Caki2 (cell line): ENCODE measurements around the gene RELL2. TPM values are rescaled to one million over a fixed set of nuclear protein-coding genes. Genes with fewer than 3 reads are reported as not detected.

Experiments
- DNase-seq: peaks from one replicate; pipeline ENCODE4 v3.0.0-alpha.2; 2015; ENCODE audit warnings: low read depth
- in situ Hi-C: cut with HindIII; loops from 2 replicates; pipeline ENCODE4 v1.10.0; 2016; ENCODE audit warnings: low sequenced_read_pairs, low pct_unique_long_range_greater_than_20kb, mixed read lengths
- total RNA-seq: library from RNA; depleted of rRNA; stranded (reverse); fragments of >200 nt; shearing (Covaris generic); gene quantifications from 2 replicates; pipeline ENCODE4 v1.2.3, GENCODE V29; 2014; ENCODE audit warnings: low replicate concordance

Gene RELL2
- total RNA-seq, 1 experiment from 2014 or later, result 2.6 TPM

DNA sequence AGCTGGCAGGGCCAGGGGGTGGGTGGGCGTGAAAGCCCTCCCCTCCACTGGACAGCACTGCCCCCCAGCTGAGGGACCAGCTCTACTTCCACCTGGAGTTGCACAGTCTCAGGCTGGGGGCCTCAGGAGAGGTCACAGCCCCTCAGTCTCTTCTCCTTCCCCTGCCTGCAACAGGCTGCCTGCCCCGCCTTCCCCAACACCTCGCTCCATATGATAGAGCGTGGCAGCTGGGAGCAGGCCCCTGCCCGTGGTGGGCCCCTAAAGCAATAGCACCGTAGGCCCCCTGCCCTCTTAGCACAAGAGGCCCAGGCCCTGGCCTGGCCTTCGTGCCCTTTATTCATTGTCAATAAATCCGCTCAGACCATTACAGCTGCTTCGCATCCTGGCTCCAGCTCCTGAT lies 3.9 kb downstream of the RELL2 start:
- DNase-seq, result no peak

GRCh38 chr5:141641634-141642267 lies 5.0 kb downstream of the RELL2 start:
- in situ Hi-C loops, result no loop called here
- peak; percentile 77 for DNase-seq

More for the DNA sequence above, 3.9 kb downstream of the RELL2 start:
- in situ Hi-C loops, result no loop called here

DNA sequence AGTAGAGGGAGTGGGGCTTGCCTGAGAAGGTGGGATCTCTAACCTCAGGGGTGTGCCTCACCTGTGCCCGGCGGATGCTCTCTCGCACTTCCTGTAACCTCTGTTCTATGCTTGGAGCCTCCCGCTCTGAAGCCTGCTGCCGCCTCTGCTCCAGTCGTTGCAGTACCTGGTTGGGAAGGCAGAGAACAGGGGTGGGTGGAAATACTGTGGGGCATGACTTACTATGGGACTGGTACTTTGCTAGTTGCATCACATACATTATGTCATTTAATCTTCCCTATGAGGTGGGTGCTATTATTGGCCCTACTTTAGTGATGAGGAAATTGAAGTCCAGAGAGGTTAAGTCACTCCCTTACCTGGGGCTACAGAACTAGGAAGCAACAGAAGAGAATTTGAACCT lies 9.2 kb downstream of the RELL2 start:
- in situ Hi-C loops, result no loop called here
- DNase-seq, result no peak

DNA sequence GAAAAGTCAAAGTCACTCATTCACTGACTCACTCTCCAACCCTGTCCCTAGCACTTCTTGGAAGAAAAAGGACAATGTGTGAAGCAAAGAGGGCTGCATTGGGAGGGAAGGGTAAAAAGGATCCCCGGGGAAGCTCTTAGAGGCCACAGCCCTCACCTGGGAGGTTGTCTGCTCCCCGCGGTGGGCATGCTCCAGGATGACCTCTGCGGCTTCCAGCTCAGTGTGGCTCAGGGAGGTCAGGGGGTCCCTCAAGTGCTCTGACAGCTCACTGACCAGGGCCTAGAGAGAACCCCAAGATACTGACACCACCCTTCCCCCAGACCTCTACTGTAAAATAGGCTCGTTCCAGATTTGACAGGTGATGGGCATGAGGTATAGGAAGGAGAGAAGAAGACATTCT lies 10.4 kb downstream of the RELL2 start:
- DNase-seq, result no peak
- in situ Hi-C loops, result no loop called here

- in situ Hi-C loops, result no loop called here
Measured at GRCh38 chr5:141647851-141648250, 11.1 kb downstream of the RELL2 start.

DNA sequence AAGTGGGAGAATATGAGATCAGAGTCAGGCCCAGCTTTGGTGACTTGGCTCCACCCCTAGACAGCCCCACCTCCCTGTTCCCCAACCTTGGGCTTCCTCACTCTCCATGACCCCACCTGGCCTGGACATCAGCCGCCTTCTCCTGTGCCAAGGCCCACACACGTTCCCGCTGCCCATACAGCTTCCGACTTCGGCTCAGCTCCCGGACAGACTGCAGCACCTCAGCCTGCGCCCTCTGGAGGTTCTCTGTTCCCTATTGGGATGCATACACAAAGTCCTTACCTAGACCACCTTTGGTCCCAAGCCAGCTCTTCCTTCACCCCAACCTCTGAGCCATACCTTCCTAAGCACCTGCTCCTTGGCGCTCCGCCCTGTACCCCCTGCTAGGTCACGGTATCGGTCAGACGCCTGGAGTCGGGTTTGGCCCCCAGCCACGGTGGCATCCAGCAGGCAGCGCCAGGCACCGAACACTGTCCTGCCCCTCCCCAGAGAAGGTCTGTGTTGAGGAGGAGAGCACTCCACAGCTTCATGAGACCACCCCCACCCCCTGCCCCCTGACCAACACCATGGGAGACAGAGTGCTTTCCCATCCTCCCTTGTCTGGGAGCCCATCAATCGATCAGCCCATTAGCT lies 12.4 kb downstream of the RELL2 start:
- in situ Hi-C loops, result no loop called here
- DNase-seq, result no peak

More at GRCh38 chr5:141647851-141648250, 11.1 kb downstream of the RELL2 start:
- DNase-seq, result no peak

DNA sequence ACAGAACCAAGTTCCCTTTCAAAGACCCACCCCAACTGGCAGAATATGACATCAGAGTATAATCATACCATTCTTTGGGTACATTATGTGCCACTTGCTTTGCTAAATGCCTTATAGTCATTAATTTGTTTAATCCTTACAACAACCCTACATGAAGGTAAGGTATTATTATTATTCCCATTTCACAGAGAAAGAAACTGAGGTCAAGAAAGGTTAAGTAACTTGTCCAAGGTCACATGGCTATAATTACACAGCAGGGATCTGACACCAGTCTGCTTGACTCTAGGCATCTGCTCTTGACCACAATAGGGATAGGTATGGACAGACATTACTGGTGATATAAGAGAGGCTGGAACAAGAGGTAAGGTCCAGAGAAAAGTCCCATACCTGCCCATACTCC lies 13.2 kb downstream of the RELL2 start:
- no peak for DNase-seq
- in situ Hi-C loops, result no loop called here

DNA sequence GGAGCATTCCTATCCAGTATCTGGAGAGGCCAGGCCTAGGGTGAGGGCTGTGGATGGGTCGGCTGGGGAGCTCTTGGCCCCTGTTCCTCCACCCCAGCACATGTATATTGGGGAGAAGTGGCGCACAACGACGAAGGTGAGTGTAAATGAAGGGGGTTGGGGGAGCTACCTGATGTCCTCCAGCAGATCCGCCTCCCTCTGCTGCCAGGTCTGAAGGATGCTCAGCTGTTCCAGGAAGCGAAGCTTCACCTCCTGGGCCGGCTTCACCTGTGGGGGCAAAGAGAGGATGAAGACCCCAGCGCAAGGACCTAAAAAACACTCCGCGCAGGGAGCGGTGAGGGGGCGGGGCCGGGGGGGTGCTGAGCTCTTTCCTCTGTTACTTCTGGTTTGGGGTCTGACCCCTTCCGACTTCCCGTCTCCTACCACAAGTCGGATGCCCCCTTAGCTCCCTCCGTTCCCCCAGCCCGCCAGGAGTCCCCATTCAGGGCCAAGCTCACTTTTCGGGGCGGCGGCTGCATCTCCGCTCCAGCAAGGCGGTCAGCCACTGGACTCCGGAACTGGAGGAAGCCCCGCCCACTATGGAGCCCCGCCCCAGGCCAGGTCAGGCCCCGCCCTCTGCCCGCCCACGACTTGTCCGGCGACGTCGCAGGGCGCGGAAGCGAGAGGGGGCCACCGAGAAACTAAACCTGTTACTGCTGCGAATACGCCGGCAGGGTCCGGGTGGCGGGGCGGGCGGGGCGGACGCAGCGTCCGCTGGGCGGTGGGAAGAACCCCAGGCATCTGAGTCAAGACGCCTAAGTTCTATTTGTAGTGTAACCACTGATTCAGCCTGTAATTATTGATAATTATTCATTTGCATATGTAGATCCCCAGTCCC lies 14.3 kb downstream of the RELL2 start, which contains the start of gene FCHSD1:
TSS of gene FCHSD1 (minus strand) at position 568 of the 877 bp plus-strand sequence. CDS start at position 518, 50 bp downstream.
- in situ Hi-C loops, result no loop called here
- DNase-seq, result peak; percentile 66

DNA sequence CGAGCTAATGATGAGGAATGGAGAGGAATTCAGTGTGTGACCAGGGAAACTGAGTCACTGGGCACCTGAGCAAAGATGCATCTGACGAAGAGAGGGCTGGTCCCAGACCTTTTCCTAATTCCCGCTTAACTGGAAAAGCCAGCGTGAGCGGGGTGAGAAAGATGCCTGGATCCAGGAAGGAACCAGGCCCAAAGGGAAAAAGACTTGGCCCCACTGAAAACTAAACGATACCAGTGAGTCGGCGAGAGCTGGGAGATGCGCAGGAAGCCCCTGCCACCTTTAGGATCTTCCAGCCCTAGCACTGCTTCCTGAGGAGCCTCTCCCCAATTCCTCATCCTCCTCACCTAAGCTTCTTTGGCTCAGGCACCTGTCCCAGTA lies 14.9 kb downstream of the RELL2 start:
- in situ Hi-C loops, result no loop called here

DNA sequence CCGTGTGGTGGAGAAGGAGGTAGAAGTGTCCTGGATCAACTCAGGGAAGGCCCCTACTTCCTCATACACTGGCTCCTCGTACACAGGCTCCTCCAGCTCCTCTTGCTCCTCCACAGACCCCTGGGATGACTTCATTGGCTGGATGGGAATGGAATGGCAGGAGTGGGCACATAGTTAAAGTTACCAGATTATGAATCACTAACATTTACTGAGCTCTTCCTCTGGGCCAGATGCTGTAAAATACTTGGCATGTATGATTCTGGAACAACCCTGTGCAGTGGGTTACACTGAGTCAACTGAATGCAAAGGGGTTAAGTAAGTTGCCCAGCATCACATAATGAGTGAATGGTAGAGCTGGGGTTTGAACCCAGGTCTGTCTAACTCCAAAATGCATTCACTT lies 17.5 kb downstream of the RELL2 start:
- in situ Hi-C loops, result no loop called here
- DNase-seq, result no peak

More for the DNA sequence above, 14.9 kb downstream of the RELL2 start:
- DNase-seq, result no peak

DNA sequence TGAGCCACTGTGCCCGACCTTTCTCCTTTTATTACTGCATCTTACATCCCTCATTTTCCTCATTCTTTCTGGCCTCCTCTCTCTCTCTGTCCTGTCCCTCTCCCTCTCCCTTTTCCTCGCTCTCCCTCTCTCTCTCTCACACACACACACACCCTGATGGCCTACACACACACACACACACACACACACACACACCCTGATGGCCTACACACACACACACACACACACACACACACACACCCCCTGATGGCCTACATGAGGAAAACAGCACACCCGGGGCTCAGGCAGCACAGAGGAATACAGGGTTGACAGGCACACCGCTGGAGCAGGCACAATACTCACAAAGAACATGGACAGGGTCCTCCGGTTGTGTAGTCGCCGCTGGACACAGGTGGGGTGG lies 18.2 kb downstream of the RELL2 start:
- in situ Hi-C loops, result no loop called here
- no peak for DNase-seq

DNA sequence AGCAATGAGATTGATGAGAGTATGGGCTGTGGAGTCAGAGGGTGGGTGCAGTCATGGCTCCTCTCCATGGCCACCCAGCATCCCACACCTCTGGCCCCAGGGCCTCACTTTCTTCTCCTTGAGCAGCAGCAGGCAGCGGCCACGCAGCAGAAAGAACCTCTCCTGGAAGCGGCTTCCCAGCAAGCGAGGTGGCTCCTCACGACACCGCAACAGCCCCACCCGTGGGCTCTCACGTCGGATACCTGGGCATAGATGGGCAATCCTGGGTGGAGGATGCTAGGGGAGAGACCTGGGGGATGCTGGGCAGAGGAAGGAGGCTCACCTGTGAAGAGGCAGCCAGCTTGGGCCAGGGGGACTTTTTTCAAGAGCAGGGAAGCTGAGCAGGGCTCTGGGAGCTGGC lies 19.6 kb downstream of the RELL2 start:
- in situ Hi-C loops, result no loop called here
- DNase-seq, result no peak

DNA sequence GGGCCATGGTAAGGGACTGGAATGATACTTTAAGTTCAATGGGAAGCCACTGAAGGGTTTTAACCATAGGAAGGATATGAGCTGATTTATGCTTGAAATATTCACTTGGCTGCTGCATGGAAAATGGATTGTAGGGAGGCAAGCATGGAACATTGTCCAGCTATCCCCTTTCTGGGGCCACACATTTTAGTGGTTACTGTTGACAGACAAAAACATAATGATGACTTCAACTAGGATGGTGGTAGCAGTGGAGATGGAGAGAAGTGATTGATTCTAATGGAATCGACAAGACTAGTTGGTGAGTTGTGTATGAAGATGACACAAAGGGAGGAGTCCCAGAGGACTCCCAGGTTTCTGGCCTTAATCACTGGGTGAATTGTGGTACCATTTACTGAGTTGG lies 20.6 kb downstream of the RELL2 start:
- in situ Hi-C loops, result no loop called here
- DNase-seq, result no peak

DNA sequence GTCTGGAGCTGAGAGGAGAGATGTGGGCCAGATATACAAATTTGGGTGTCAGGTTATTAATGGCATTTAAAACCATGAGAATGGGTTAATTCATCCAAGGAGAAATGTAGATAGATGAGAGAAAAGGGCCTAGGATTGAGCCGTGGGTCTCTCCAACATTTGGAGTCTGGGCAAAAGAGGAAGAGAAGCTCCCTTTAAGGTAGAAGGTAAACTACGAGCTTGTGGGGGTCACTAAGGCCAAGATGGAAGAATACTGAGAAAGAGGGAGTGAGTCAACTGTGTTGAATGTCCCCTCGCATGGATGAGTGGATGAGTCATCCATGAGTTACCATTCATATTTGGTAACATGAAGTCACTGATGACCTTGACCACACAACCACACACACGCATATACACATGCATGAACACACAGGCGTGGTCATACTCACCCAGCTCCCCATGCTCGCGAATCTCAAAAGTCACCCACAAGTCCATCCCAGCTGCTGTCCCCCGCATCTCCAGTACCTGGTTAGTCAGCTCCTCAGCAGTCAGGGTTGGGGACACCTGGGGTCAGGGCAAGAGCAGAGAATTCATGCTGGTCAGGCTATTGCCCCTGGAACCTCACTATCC lies 21.2 kb downstream of the RELL2 start:
- DNase-seq, result peak; percentile 60

GRCh38 chr5:141662028-141662427 lies 25.2 kb downstream of the RELL2 start:
- no peak for DNase-seq
- in situ Hi-C loops, result no loop called here

More for the DNA sequence above, 21.2 kb downstream of the RELL2 start:
- in situ Hi-C loops, result no loop called here

GRCh38 chr5:141663506-141663905 lies 26.7 kb downstream of the RELL2 start:
- in situ Hi-C loops, result no loop called here
- DNase-seq, result no peak

GRCh38 chr5:141664733-141665461 lies 28.1 kb downstream of the RELL2 start:
- in situ Hi-C loops, result no loop called here

More at GRCh38 chr5:141664733-141665461, 28.1 kb downstream of the RELL2 start:
- peak; percentile 54 for DNase-seq
